Parathyroid adenoma (tissue), 2 donors: Measurements from ENCODE around the gene MAD1L1.

ENCODE experiments used
- H2AFZ ChIP-seq: fragments of 300-600 bp; sonication (generic); one replicate; pipeline ENCODE4 v1.7.0; 2017; ENCODE audit warnings: antibody characterized with exemption, mild to moderate bottlenecking
- H3K27ac ChIP-seq: fragments of 300-600 bp; sonication (generic); one replicate; pipeline ENCODE4 v1.7.0; 2017
- H3K27me3 ChIP-seq: fragments of 300-600 bp; sonication (generic); one replicate; pipeline ENCODE4 v1.7.0; 2017; ENCODE audit warnings: low read length; ENCODE audit not compliant: control insufficient read depth, insufficient read depth
- H3K36me3 ChIP-seq: fragments of 300-600 bp; sonication (generic); one replicate; pipeline ENCODE4 v1.7.0; 2017; ENCODE audit warnings: low read length; ENCODE audit not compliant: control insufficient read depth, insufficient read depth
- H3K4me1 ChIP-seq: fragments of 300-600 bp; sonication (generic); one replicate; pipeline ENCODE4 v1.7.0; 2017; ENCODE audit warnings: control low read depth
- H3K4me2 ChIP-seq: fragments of 300-600 bp; sonication (generic); one replicate; pipeline ENCODE4 v1.7.0; 2017; ENCODE audit warnings: low read length
- H3K4me3 ChIP-seq: fragments of 300-600 bp; sonication (generic); one replicate; pipeline ENCODE4 v1.7.0; 2017; ENCODE audit warnings: low read depth, low read length
- H3K79me2 ChIP-seq: fragments of 300-600 bp; sonication (generic); one replicate; pipeline ENCODE4 v1.7.0; 2017; ENCODE audit warnings: control low read depth
- H3K9ac ChIP-seq: fragments of 300-600 bp; sonication (generic); one replicate; pipeline ENCODE4 v1.7.0; 2017; ENCODE audit warnings: mild to moderate bottlenecking
- H3K9me3 ChIP-seq: fragments of 300-600 bp; sonication (generic); one replicate; pipeline ENCODE4 v1.7.0; 2017; ENCODE audit warnings: low read length; ENCODE audit not compliant: control insufficient read depth
- CTCF ChIP-seq: fragments of 300-600 bp; sonication (generic); IDR thresholded peaks from one replicate; pipeline ENCODE4 v1.7.0; 2017; ENCODE audit warnings: antibody characterized with exemption, mild to moderate bottlenecking
- donor health status: primary hyperparathyroidism.

MAD1L1 gene

GRCh38 chr7:2016021-2016631, 216.6 kb downstream of the MAD1L1 start:
- Histone ChIP-seq H3K4me3 (no peak overlapping the region), H3K4me1 (no peaks in the 10 kb centered on the region), H3K79me2 (peaks cover 2% of the 10 kb centered on the region), H2AFZ (no peak overlapping the region), H3K27ac (no peak overlapping the region), H3K9me3 (no peaks in the 10 kb centered on the region), H3K4me2 (no peak overlapping the region), H3K27me3 (no peaks in the 10 kb centered on the region), H3K9ac (no peak overlapping the region), H3K36me3 (no peaks in the 10 kb centered on the region)
- TF ChIP-seq CTCF, result no peak

DNA sequence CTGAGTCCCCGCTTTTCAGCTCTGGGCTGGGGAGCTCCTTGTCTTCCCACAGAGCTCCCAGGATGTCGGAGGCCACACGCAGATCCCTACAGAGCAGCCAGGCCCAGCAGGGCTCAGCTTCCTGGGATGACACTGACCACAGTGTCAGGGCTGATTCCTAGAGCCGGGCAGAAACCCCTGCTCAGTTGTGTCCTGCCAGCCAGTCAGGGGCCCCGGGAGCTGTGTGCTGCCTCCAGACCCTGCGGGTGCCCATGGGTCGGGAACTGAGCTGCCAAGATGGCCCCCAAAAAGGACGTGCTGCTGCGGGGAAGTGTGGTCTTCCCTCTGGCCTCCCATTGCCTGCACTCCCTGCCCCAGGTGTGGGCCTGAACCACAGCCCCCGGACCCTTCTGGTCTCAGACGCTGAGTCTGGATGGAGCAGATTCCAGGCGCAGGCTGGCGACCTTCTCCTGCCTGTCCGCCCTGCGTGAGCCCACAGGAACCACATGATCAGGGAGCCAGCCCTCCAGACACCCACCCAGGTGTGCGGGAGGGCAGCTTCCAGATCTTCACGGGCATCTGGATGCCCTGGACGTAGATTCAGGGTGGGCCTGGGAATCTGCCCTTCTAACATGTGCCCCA, 217.4 kb downstream of the MAD1L1 start:
- Histone ChIP-seq H3K4me2 (no peak overlapping the region), H3K4me1 (no peaks in the 10 kb centered on the region)

GRCh38 chr7:2014391-2015241, 218.1 kb downstream of the MAD1L1 start:
- Histone ChIP-seq H3K27me3 (no peaks in the 10 kb centered on the region), H3K4me2 (no peak overlapping the region), H3K27ac (no peak overlapping the region), H3K79me2 (no peaks in the 10 kb centered on the region), H3K36me3 (no peaks in the 10 kb centered on the region), H3K9ac (no peak overlapping the region), H3K4me1 (no peaks in the 10 kb centered on the region), H2AFZ (no peak overlapping the region), H3K4me3 (no peak overlapping the region), H3K9me3 (no peaks in the 10 kb centered on the region)
- no peak for TF ChIP-seq CTCF

More for the DNA sequence above, 217.4 kb downstream of the MAD1L1 start:
- no peak for TF ChIP-seq CTCF
- Histone ChIP-seq H3K36me3 (no peaks in the 10 kb centered on the region), H3K9ac (no peak overlapping the region), H3K27ac (no peak overlapping the region), H3K4me3 (no peak overlapping the region), H2AFZ (no peak overlapping the region), H3K27me3 (no peaks in the 10 kb centered on the region), H3K79me2 (peaks cover 2% of the 10 kb centered on the region), H3K9me3 (no peaks in the 10 kb centered on the region)

- H3K79me2 ChIP-seq, result no peaks in the 10 kb centered on the region
- H3K4me3 ChIP-seq, result no peak overlapping the region
- no peaks in the 10 kb centered on the region for H3K9me3 ChIP-seq
- no peak overlapping the region for H3K4me2 ChIP-seq
- H3K36me3 ChIP-seq, result no peaks in the 10 kb centered on the region
- no peak overlapping the region for H3K27ac ChIP-seq
- no peaks in the 10 kb centered on the region for H3K4me1 ChIP-seq
- H3K27me3 ChIP-seq, result no peaks in the 10 kb centered on the region
- no peak for TF ChIP-seq CTCF
- H3K9ac ChIP-seq, result no peak overlapping the region
- H2AFZ ChIP-seq, result no peak overlapping the region
Measured at GRCh38 chr7:2013381-2014311, 219.1 kb downstream of the MAD1L1 start.
